ENCODE data around the gene FAM180A. TPM values are rescaled to one million over a fixed set of nuclear protein-coding genes. Genes with fewer than 3 reads are reported as not detected.

The FAM180A gene
- total and polyA plus RNA-seq, 2 of the 8 experiments (the other 6 are each of a cell fraction or from before 2014, with no cell fraction given): not detected

DNA sequence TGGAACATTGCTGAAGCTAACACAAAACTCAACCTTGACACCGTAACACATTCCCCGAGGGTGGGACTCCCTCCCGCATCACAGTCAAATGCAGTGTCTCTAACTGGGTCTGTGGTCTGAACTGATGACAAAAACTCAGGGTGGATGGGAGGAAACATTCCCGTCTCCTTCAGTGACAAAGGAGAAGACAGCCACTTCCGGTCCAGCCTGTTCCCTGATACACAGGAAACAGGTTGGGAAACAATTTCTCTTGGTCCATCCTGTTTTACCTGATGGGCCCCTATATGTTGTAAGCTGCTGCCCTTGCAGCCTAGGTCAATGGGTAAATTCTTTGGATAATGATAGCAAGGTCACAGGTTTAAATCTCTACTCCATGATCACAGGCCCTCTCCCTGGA, 41.0 kb downstream of the FAM180A start (continued):
- TF ChIP-seq TCF12 (IDR thresholded peaks at IDR 0.05; ENCODE audit: low read depth, low read length): no peak
- no peak for TF ChIP-seq HDAC6 (IDR thresholded peaks at IDR 0.05; ENCODE audit: low read depth, low read length)
